Upper lobe of left lung (tissue), 4 donors: Measurements from ENCODE around the gene CAGE1.

Experiments used
- CTCF ChIP-seq, 6 experiments: fragments of 450-650 bp in 4 of 6; fragments of 200-600 bp in 2 of 6; sonication (generic) in 2 of 6; IDR thresholded peaks; one replicate each; pipeline ENCODE4 v1.5.1; 2016 to 2019; ENCODE audit warnings: antibody characterized with exemption in 6 of 6
- EP300 ChIP-seq, 4 donors: sonication (generic); formaldehyde crosslinking; IDR thresholded peaks; one replicate each; pipeline ENCODE4 v1.5.1; 2017; ENCODE audit warnings: antibody characterized with exemption in 4 of 4, control low read depth in 2 of 4
- POLR2A ChIP-seq, 4 donors: fragments of 450-650 bp; IDR thresholded peaks; one replicate each; pipeline ENCODE4 v1.5.1; 2016 to 2017; ENCODE audit warnings: antibody characterized with exemption in 4 of 4, mild to moderate bottlenecking in 2 of 4
- POLR2AphosphoS5 ChIP-seq, 2 donors: sonication (generic); formaldehyde crosslinking; IDR thresholded peaks; one replicate each; pipeline ENCODE4 v1.5.1; 2017; ENCODE audit warnings: antibody characterized with exemption in 2 of 2

- TF ChIP-seq POLR2A (IDR thresholded peaks at IDR 0.05) (no peak), CTCF (IDR thresholded peaks at IDR 0.05) (no peak), EP300 (IDR thresholded peaks at IDR 0.05) (no peak), POLR2AphosphoS5 (IDR thresholded peaks at IDR 0.05) (no peak)
These were observed 87.8 kb downstream of the CAGE1 start for GRCh38 chr6:7301702-7302101.
